Neural progenitor cell (in vitro differentiated cells): ENCODE results near the gene PVALEF. TPM values are rescaled to one million over a fixed set of nuclear protein-coding genes. Genes with fewer than 3 reads are reported as not detected.
"Not testable (repeated sequence)": the region's sequence is repeated elsewhere in the genome, so short reads cannot be mapped to it uniquely, and the experiment has no call there.

Experiments
- DNase-seq: peaks from one replicate; pipeline ENCODE4 v3.0.0-alpha.2; 2016; ENCODE audit warnings: low spot score
- H2AFZ ChIP-seq: fragments of 200-600 bp; sonication (generic); replicated peaks from 2 replicates; pipeline ENCODE4 v1.6.1; 2016; ENCODE audit warnings: antibody characterized with exemption
- H3F3A ChIP-seq: fragments of 200-600 bp; sonication (generic); 2 replicates; pipeline ENCODE4 v1.6.1; 2016; ENCODE audit warnings: antibody characterized with exemption, low read depth
- H3K27ac ChIP-seq: fragments of 200-600 bp; sonication (generic); 2 replicates; pipeline ENCODE4 v1.5.1; 2016; ENCODE audit warnings: mild to moderate bottlenecking
- H3K27me3 ChIP-seq: fragments of 200-600 bp; sonication (generic); 2 replicates; pipeline ENCODE4 v1.6.1; 2016; ENCODE audit warnings: mild to moderate bottlenecking, moderate library complexity
- H3K36me3 ChIP-seq: fragments of 200-600 bp; sonication (generic); 2 replicates; pipeline ENCODE4 v1.5.1; 2016
- H3K4me1 ChIP-seq: fragments of 200-600 bp; sonication (generic); 2 replicates; pipeline ENCODE4 v1.6.1; 2016; ENCODE audit warnings: mixed run types
- H3K4me2 ChIP-seq: fragments of 200-600 bp; sonication (generic); 2 replicates; pipeline ENCODE4 v1.6.1; 2016
- H3K4me3 ChIP-seq: fragments of 200-600 bp; sonication (generic); 2 replicates; pipeline ENCODE4 v1.5.1; 2016
- H3K79me2 ChIP-seq: fragments of 200-600 bp; sonication (generic); 2 replicates; pipeline ENCODE4 v1.6.1; 2016; ENCODE audit warnings: low read depth
- H3K9ac ChIP-seq: fragments of 200-600 bp; sonication (generic); 2 replicates; pipeline ENCODE4 v1.6.1; 2016
- H3K9me3 ChIP-seq: fragments of 200-600 bp; sonication (generic); 2 replicates; pipeline ENCODE4 v1.5.1; 2016; ENCODE audit warnings: low read depth
- H4K20me1 ChIP-seq: fragments of 200-600 bp; sonication (generic); 2 replicates; pipeline ENCODE4 v1.6.1; 2016; ENCODE audit warnings: low read depth
- H3K27ac Mint-ChIP-seq: 3 replicates; pipeline ENCODE4 v1.8.0; 2021; ENCODE audit warnings: mixed read lengths
- H3K27me3 Mint-ChIP-seq: 2 replicates; pipeline ENCODE4 v1.8.0; 2022; ENCODE audit warnings: low read depth, mild to moderate bottlenecking, inconsistent platforms, moderate library complexity, mixed read lengths; ENCODE audit not compliant: insufficient read depth
- H3K36me3 Mint-ChIP-seq: 3 replicates; pipeline ENCODE4 v1.8.0; 2021; ENCODE audit warnings: mixed read lengths
- H3K4me1 Mint-ChIP-seq: 3 replicates; pipeline ENCODE4 v1.8.0; 2021; ENCODE audit warnings: mixed read lengths
- H3K4me3 Mint-ChIP-seq: 3 replicates; pipeline ENCODE4 v1.8.0; 2021; ENCODE audit warnings: mild to moderate bottlenecking, moderate library complexity, mixed read lengths
- H3K9me3 Mint-ChIP-seq: 3 replicates; pipeline ENCODE4 v1.8.0; 2020; ENCODE audit warnings: mixed read lengths
- CTCF ChIP-seq: fragments of 200-600 bp; sonication (generic); IDR thresholded peaks from 2 replicates; pipeline ENCODE4 v1.5.1; 2017; ENCODE audit warnings: antibody characterized with exemption, mild to moderate bottlenecking
- EZH2 ChIP-seq: fragments of 200-600 bp; sonication (generic); IDR thresholded peaks from 2 replicates; pipeline ENCODE4 v1.6.1; 2017; ENCODE audit warnings: antibody characterized with exemption, mild to moderate bottlenecking, moderate library complexity
- EZH2phosphoT487 ChIP-seq: fragments of 200-600 bp; sonication (generic); IDR thresholded peaks from 2 replicates; pipeline ENCODE4 v1.6.1; 2017; ENCODE audit warnings: antibody characterized with exemption
- total RNA-seq: library from RNA; depleted of rRNA; stranded (reverse); fragments of >200 nt; gene quantifications from 2 replicates; pipeline ENCODE4 v1.2.3, GENCODE V29; 2015; ENCODE audit warnings: low replicate concordance

Gene PVALEF
- total RNA-seq, 1 donor from 2014 or later: not detected

- Histone ChIP-seq H2AFZ (peak within 1 kb of the TSS; percentile 71), H3K36me3 (no peaks in the 10 kb centered on the region), H3K79me2 (peaks cover 27% of the 10 kb centered on the region), H3F3A (peaks cover 14% of the 10 kb centered on the region), H3K4me2 (peak within 1 kb of the TSS; percentile 90), H3K9me3 (no peaks in the 10 kb centered on the region), H3K27ac (no peak within 1 kb of the TSS), H3K27me3 (peaks cover 12% of the 10 kb centered on the region), H3K4me1 (peaks cover 17% of the 10 kb centered on the region), H3K4me3 (peak within 1 kb of the TSS; percentile 88), H4K20me1 (peaks cover 30% of the 10 kb centered on the region), H3K9ac (peak within 1 kb of the TSS; percentile 72)
- TF ChIP-seq CTCF (no peak), EZH2 (peak; percentile 15)
- peak within 1 kb of the TSS; percentile 87 for H3K4me3 Mint-ChIP-seq
- H3K27ac Mint-ChIP-seq: peak within 1 kb of the TSS; percentile 9
- no peaks in the 10 kb centered on the region for H3K36me3 Mint-ChIP-seq
- peaks cover 11% of the 10 kb centered on the region for H3K9me3 Mint-ChIP-seq
- peaks cover 16% of the 10 kb centered on the region for H3K4me1 Mint-ChIP-seq
- H3K27me3 Mint-ChIP-seq: peaks cover 8% of the 10 kb centered on the region
- peak; percentile 99 for DNase-seq
Measured at GRCh38 chr17:81222906-81223761, 57.8 kb downstream of the PVALEF start, which contains the start of gene CEP131. Gene CEP131, minus strand, starts transcription at chr17:81222965. Its CDS starts 2,909 bp downstream, at chr17:81220056.

- no peak for TF ChIP-seq EZH2
- TF ChIP-seq CTCF: no peak
- TF ChIP-seq EZH2phosphoT487: no peak
- H3K27me3 ChIP-seq: peaks cover 12% of the 10 kb centered on the region
- no peaks in the 10 kb centered on the region for H3K36me3 ChIP-seq
- peak; percentile 43 for DNase-seq
- H4K20me1 ChIP-seq: peaks cover 30% of the 10 kb centered on the region
- H3K27ac ChIP-seq: no peak overlapping the region
- H3K4me1 Mint-ChIP-seq: peaks cover 16% of the 10 kb centered on the region
- H3K9ac ChIP-seq: no peak overlapping the region
- H3K4me3 Mint-ChIP-seq: peak overlapping the region; percentile 87
- peaks cover 14% of the 10 kb centered on the region for H3F3A ChIP-seq
- peak overlapping the region; percentile 65 for H3K4me2 ChIP-seq
- H3K27ac Mint-ChIP-seq: peak overlapping the region; percentile 9
- peaks cover 17% of the 10 kb centered on the region for H3K4me1 ChIP-seq
- H3K9me3 Mint-ChIP-seq: peaks cover 11% of the 10 kb centered on the region
- peak overlapping the region; percentile 71 for H2AFZ ChIP-seq
- no peaks in the 10 kb centered on the region for H3K36me3 Mint-ChIP-seq
- H3K79me2 ChIP-seq: peaks cover 27% of the 10 kb centered on the region
- no peaks in the 10 kb centered on the region for H3K9me3 ChIP-seq
- H3K27me3 Mint-ChIP-seq: peaks cover 8% of the 10 kb centered on the region
- H3K4me3 ChIP-seq: peak overlapping the region; percentile 21
Measured at GRCh38 chr17:81223762-81224130, 58.4 kb downstream of the PVALEF start.

GRCh38 chr17:81227630-81228029 lies 62.3 kb downstream of the PVALEF start:
- Mint-ChIP-seq H3K27me3 (peaks cover 13% of the 10 kb centered on the region), H3K36me3 (peaks cover 11% of the 10 kb centered on the region), H3K9me3 (peaks cover 11% of the 10 kb centered on the region)
- H3K27ac ChIP-seq, H3K4me3 Mint-ChIP-seq, H3K4me2 ChIP-seq, H3K4me1 Mint-ChIP-seq, H3K36me3 ChIP-seq, H3F3A ChIP-seq, H3K9ac ChIP-seq, H3K9me3 ChIP-seq, DNase-seq, H3K4me3 ChIP-seq, H3K4me1 ChIP-seq, H2AFZ ChIP-seq, H3K79me2 ChIP-seq, H4K20me1 ChIP-seq, H3K27ac Mint-ChIP-seq: not testable (repeated sequence)
- H3K27me3 ChIP-seq: peaks cover 12% of the 10 kb centered on the region

GRCh38 chr17:81228420-81228819 lies 63.1 kb downstream of the PVALEF start:
- TF ChIP-seq CTCF (no peak), EZH2phosphoT487 (no peak), EZH2 (no peak)
- H3K9me3 Mint-ChIP-seq: peaks cover 11% of the 10 kb centered on the region
- no peak overlapping the region for H2AFZ ChIP-seq
- peaks cover 10% of the 10 kb centered on the region for H3K27me3 Mint-ChIP-seq
- no peak overlapping the region for H3K27ac ChIP-seq
- H4K20me1 ChIP-seq: no peaks in the 10 kb centered on the region
- peaks cover 11% of the 10 kb centered on the region for H3K36me3 Mint-ChIP-seq
- H3K36me3 ChIP-seq: no peaks in the 10 kb centered on the region
- no peak overlapping the region for H3K4me3 ChIP-seq
- no peak overlapping the region for H3K27ac Mint-ChIP-seq
- no peak overlapping the region for H3K4me3 Mint-ChIP-seq
- H3K9ac ChIP-seq: no peak overlapping the region
- peaks cover 11% of the 10 kb centered on the region for H3K27me3 ChIP-seq
- H3K4me1 ChIP-seq: peaks cover 5% of the 10 kb centered on the region
- peaks cover 5% of the 10 kb centered on the region for H3K4me1 Mint-ChIP-seq
- no peaks in the 10 kb centered on the region for H3K79me2 ChIP-seq
- no peaks in the 10 kb centered on the region for H3K9me3 ChIP-seq
- peaks cover 7% of the 10 kb centered on the region for H3F3A ChIP-seq
- H3K4me2 ChIP-seq: no peak overlapping the region
- no peak for DNase-seq
